ENCODE data around the gene NBEAL1.

- TF ChIP-seq POLR2A (IDR thresholded peaks at IDR 0.05; ENCODE audit: low read length) = no peak
- TF ChIP-seq GATA1 (IDR thresholded peaks at IDR 0.05; ENCODE audit: low read depth, low read length) = no peak
Observed at GRCh38 chr2:203143391-203143790, 128.7 kb downstream of the NBEAL1 start.

Measured in erythroblast (primary cell).